ENCODE measurements around the gene PPY. TPM values are rescaled to one million over a fixed set of nuclear protein-coding genes. Genes with fewer than 3 reads are reported as not detected.

The PPY gene
- total RNA-seq, 1 experiment from 2014 or later = not detected

DNA sequence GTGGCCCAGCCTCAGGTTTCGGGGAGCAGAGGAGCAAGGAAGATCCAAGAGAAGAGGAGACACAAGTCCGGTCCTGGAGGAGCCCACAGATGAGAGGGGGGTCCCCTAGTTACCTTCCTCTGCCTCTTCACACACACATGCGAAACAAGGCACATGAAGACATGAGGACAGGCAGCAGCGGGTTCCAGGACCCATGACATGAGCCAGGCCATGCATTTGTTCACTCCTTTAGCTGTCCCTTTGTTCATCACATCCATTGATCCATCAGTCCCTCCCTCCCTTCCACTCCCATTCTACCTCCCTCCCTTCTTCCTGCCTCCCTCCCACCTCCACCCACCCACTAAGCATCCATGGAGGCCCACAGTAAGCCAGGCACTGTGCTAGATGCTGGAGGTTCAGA, 9.4 kb downstream of the PPY start:
- Mint-ChIP-seq H3K4me1 (peaks cover 7% of the 10 kb centered on the region), H3K27ac (no peak overlapping the region), H3K36me3 (no peaks in the 10 kb centered on the region), H3K4me3 (no peak overlapping the region), H3K9me3 (no peaks in the 10 kb centered on the region), H3K27me3 (ENCODE audit: low read depth) (peaks cover 43% of the 10 kb centered on the region)
- TF ChIP-seq HMGA2 (CRISPR knock-in tag; IDR thresholded peaks at IDR 0.05) (no peak), ZNF317 (CRISPR knock-in tag; IDR thresholded peaks at IDR 0.05; ENCODE audit: borderline replicate concordance, low read depth) (no peak), ELF4 (CRISPR knock-in tag; IDR thresholded peaks at IDR 0.05; ENCODE audit: low read depth) (no peak), ZBTB21 (CRISPR knock-in tag; IDR thresholded peaks at IDR 0.05; ENCODE audit: borderline replicate concordance) (no peak), RORB (CRISPR knock-in tag; IDR thresholded peaks at IDR 0.05) (no peak), TP53 (CRISPR knock-in tag; IDR thresholded peaks at IDR 0.05) (no peak), NFATC4 (CRISPR knock-in tag; IDR thresholded peaks at IDR 0.05) (no peak)
- TF ChIP-seq, protein P1, sequence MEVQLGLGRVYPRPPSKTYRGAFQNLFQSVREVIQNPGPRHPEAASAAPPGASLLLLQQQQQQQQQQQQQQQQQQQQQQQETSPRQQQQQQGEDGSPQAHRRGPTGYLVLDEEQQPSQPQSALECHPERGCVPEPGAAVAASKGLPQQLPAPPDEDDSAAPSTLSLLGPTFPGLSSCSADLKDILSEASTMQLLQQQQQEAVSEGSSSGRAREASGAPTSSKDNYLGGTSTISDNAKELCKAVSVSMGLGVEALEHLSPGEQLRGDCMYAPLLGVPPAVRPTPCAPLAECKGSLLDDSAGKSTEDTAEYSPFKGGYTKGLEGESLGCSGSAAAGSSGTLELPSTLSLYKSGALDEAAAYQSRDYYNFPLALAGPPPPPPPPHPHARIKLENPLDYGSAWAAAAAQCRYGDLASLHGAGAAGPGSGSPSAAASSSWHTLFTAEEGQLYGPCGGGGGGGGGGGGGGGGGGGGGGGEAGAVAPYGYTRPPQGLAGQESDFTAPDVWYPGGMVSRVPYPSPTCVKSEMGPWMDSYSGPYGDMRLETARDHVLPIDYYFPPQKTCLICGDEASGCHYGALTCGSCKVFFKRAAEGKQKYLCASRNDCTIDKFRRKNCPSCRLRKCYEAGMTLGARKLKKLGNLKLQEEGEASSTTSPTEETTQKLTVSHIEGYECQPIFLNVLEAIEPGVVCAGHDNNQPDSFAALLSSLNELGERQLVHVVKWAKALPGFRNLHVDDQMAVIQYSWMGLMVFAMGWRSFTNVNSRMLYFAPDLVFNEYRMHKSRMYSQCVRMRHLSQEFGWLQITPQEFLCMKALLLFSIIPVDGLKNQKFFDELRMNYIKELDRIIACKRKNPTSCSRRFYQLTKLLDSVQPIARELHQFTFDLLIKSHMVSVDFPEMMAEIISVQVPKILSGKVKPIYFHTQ (CRISPR knock-in tag; IDR thresholded peaks at IDR 0.05) = no peak
- TF ChIP-seq, protein P2, sequence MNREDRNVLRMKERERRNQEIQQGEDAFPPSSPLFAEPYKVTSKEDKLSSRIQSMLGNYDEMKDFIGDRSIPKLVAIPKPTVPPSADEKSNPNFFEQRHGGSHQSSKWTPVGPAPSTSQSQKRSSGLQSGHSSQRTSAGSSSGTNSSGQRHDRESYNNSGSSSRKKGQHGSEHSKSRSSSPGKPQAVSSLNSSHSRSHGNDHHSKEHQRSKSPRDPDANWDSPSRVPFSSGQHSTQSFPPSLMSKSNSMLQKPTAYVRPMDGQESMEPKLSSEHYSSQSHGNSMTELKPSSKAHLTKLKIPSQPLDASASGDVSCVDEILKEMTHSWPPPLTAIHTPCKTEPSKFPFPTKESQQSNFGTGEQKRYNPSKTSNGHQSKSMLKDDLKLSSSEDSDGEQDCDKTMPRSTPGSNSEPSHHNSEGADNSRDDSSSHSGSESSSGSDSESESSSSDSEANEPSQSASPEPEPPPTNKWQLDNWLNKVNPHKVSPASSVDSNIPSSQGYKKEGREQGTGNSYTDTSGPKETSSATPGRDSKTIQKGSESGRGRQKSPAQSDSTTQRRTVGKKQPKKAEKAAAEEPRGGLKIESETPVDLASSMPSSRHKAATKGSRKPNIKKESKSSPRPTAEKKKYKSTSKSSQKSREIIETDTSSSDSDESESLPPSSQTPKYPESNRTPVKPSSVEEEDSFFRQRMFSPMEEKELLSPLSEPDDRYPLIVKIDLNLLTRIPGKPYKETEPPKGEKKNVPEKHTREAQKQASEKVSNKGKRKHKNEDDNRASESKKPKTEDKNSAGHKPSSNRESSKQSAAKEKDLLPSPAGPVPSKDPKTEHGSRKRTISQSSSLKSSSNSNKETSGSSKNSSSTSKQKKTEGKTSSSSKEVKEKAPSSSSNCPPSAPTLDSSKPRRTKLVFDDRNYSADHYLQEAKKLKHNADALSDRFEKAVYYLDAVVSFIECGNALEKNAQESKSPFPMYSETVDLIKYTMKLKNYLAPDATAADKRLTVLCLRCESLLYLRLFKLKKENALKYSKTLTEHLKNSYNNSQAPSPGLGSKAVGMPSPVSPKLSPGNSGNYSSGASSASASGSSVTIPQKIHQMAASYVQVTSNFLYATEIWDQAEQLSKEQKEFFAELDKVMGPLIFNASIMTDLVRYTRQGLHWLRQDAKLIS (CRISPR knock-in tag; IDR thresholded peaks at IDR 0.05; ENCODE audit: borderline replicate concordance) = no peak
- ChIA-PET POLR2A (no interaction called here), CTCF (interaction anchor here (1.7 to 3.7 kb wide), 2 partner anchors 11 to 23 kb away, joined by 12 to 13 read pairs; no protein-coding TSS in a partner anchor)
- DNase-seq (ENCODE audit: low spot score) (no peak), ATAC-seq (no peak)

DNA sequence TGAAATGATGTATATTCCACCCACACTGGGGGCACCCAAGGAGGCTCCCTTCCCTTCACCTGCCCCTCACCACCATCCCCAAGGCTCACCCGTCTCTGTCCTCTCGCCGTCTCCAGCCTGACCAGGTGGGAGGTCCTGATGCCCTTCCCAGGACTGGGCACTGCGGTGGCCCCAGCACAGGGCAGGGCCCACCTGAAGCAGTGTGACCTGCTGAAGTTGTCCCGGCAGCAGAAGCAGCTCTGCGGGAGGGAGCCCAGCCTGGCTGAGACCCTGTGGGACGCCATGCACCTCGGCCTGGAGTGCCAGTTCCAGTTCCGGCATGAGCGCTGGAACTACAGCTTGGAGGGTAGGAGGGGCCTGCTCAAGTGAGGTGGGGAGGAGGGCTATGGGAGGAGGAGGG, 9.9 kb downstream of the PPY start:
- DNase-seq (ENCODE audit: low spot score) (no peak), ATAC-seq (no peak)
- TF ChIP-seq ZNF121 (CRISPR knock-in tag; IDR thresholded peaks at IDR 0.05) = peak; percentile 45; the same call in 1 of the 2 replicates
- TF ChIP-seq ESRRA (CRISPR knock-in tag; IDR thresholded peaks at IDR 0.05; ENCODE audit: borderline replicate concordance) = no peak
- TF ChIP-seq, protein P3, sequence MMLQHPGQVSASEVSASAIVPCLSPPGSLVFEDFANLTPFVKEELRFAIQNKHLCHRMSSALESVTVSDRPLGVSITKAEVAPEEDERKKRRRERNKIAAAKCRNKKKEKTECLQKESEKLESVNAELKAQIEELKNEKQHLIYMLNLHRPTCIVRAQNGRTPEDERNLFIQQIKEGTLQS (CRISPR knock-in tag; conservative IDR thresholded peaks at IDR 0.05) = no peak
- H3K9me3 Mint-ChIP-seq = no peaks in the 10 kb centered on the region
- peaks cover 43% of the 10 kb centered on the region for H3K27me3 Mint-ChIP-seq (ENCODE audit: low read depth)
- no peak overlapping the region for H3K27ac Mint-ChIP-seq
- POLR2A ChIA-PET = no interaction called here
- H3K4me3 Mint-ChIP-seq = no peak overlapping the region
- peaks cover 11% of the 10 kb centered on the region for H3K4me1 Mint-ChIP-seq
- H3K36me3 Mint-ChIP-seq = no peaks in the 10 kb centered on the region
- CTCF ChIA-PET = interaction anchor here (3.7 kb wide), 1 partner anchor 23 kb away, joined by 13 read pairs; no protein-coding TSS in a partner anchor

DNA sequence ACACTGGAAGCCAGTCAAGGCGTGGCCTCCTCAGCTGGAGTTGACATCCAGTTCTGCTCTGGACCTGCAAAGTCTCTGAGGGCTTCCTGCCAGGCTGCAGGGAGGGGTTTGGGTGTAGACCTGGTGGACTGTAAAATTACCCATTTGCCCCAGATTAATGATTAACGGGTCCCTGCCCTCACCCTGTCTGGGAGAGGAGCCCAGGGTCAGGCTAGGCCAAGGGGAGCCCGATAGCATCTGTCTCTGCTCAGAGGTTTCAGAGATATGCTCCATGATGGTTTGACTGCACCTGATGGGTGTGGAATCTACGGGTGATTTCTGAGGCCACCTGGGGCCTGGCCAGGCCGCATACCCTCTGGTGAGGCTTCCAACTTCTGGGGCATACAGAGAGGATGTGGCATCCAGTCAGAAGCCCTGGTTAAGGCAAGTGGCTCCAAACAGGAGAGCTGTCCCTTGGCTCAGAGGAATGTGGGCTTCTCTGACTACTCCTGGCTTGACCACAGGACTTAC, 11.2 kb downstream of the PPY start:
- no peaks in the 10 kb centered on the region for H3K36me3 Mint-ChIP-seq
- H3K27me3 Mint-ChIP-seq (ENCODE audit: low read depth) = peaks cover 43% of the 10 kb centered on the region
- H3K4me1 Mint-ChIP-seq = peaks cover 14% of the 10 kb centered on the region
- ATAC-seq (no peak), DNase-seq (ENCODE audit: low spot score) (no peak)
- no peak overlapping the region for H3K27ac Mint-ChIP-seq
- H3K4me3 Mint-ChIP-seq = no peak overlapping the region
- ChIA-PET CTCF (interaction anchor here (1.3 to 3.7 kb wide), 2 partner anchors 13 to 22 kb away, joined by 3 to 13 read pairs; no protein-coding TSS in a partner anchor), POLR2A (no interaction called here)
- H3K9me3 Mint-ChIP-seq = no peaks in the 10 kb centered on the region
- TF ChIP-seq CREM (CRISPR knock-in tag; IDR thresholded peaks at IDR 0.05) (no peak), GABPB1 (CRISPR knock-in tag; IDR thresholded peaks at IDR 0.05) (no peak), ZNF671 (CRISPR knock-in tag; IDR thresholded peaks at IDR 0.05) (no peak), ZNF263 (CRISPR knock-in tag; IDR thresholded peaks at IDR 0.05; ENCODE audit: low read depth) (no peak), TEAD1 (CRISPR knock-in tag; IDR thresholded peaks at IDR 0.05) (no peak), NFE2L1 (CRISPR knock-in tag; IDR thresholded peaks at IDR 0.05) (no peak), IRF2 (CRISPR knock-in tag; IDR thresholded peaks at IDR 0.05; ENCODE audit: borderline replicate concordance, low read depth) (no peak)
- TF ChIP-seq, protein P1 (CRISPR knock-in tag; IDR thresholded peaks at IDR 0.05) = no peak
- TF ChIP-seq, protein P4, sequence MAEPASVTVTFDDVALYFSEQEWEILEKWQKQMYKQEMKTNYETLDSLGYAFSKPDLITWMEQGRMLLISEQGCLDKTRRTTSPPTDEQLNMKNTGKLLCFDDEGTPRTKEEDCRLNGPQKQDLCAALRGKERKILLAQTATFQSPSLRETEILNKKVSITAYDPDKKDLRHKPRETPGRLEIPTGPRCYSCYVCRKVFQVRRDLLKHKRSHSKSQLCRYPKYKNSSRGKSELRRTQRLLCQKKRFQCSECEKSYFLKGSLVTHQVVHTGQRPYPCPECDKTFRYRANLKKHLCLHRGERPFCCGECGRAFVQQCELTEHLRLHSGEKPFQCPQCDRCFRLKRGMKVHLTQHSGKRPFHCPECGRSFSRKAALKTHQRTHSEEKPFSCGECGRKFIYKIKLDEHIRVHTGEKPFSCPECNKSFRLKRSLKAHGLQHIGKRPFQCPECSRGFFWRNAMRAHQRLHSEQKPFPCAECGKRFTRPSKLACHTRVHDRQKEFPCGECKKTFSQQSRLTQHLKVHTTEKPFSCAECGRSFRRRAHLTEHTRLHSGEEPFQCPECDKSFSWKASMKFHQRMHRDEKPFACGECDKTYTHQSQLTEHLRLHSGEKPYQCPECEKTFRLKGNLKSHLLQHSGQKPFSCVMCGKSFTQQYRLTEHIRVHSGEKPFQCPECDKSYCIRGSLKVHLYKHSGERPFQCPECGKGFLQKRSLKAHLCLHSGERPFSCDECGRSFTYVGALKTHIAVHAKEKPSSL (CRISPR knock-in tag; conservative IDR thresholded peaks at IDR 0.05) = no peak
